GM20000 (cell line): ENCODE data around the gene CDK5.

Experiments
- DNase-seq: peaks from one replicate; pipeline ENCODE4 v3.0.0; 2012; ENCODE audit warnings: low spot score
- TF ChIP-seq, protein P1 (sequence below): IDR thresholded peaks from 2 replicates; pipeline ENCODE4 v1.5.1; 2012; ENCODE audit warnings: mild to moderate bottlenecking, control low read depth; ENCODE audit errors: extremely low read depth, missing control alignments

Gene CDK5

GRCh38 chr7:151075978-151076426 is 18.3 kb upstream of the CDK5 start:
- no peak for DNase-seq

GRCh38 chr7:151075662-151075971 is 17.9 kb upstream of the CDK5 start:
- TF ChIP-seq, protein P1, sequence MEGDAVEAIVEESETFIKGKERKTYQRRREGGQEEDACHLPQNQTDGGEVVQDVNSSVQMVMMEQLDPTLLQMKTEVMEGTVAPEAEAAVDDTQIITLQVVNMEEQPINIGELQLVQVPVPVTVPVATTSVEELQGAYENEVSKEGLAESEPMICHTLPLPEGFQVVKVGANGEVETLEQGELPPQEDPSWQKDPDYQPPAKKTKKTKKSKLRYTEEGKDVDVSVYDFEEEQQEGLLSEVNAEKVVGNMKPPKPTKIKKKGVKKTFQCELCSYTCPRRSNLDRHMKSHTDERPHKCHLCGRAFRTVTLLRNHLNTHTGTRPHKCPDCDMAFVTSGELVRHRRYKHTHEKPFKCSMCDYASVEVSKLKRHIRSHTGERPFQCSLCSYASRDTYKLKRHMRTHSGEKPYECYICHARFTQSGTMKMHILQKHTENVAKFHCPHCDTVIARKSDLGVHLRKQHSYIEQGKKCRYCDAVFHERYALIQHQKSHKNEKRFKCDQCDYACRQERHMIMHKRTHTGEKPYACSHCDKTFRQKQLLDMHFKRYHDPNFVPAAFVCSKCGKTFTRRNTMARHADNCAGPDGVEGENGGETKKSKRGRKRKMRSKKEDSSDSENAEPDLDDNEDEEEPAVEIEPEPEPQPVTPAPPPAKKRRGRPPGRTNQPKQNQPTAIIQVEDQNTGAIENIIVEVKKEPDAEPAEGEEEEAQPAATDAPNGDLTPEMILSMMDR, result no peak
- no peak for DNase-seq

More at GRCh38 chr7:151075978-151076426, 18.3 kb upstream of the CDK5 start:
- TF ChIP-seq, protein P1, result no peak

- no peak for DNase-seq
Measured at GRCh38 chr7:151074817-151075661, 17.3 kb upstream of the CDK5 start.

DNA sequence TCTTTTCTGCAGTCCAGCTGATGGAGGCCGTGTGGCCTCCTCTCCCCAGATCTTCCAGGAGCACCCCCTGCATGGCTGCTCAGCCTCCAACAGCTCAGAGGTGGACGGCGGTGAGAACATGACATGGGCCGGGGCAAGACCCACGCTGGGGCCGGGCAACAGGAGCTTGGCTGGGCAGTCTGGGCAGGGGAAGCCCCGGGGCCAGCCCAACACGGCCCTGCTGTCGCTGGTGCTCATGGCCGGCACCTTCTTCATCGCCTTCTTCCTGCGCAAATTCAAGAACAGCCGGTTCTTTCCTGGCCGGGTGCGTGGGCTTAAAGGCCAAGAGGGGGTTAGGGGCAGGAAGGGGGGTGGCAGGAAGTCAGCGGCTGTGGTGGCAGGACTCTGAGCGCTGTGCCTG is 16.3 kb upstream of the CDK5 start:
- DNase-seq, result no peak
- TF ChIP-seq, protein P1, result no peak

More at GRCh38 chr7:151074817-151075661, 17.3 kb upstream of the CDK5 start:
- TF ChIP-seq, protein P1, result no peak

GRCh38 chr7:151071032-151071866 is 13.6 kb upstream of the CDK5 start:
- TF ChIP-seq, protein P1, result no peak
- DNase-seq, result no peak

DNA sequence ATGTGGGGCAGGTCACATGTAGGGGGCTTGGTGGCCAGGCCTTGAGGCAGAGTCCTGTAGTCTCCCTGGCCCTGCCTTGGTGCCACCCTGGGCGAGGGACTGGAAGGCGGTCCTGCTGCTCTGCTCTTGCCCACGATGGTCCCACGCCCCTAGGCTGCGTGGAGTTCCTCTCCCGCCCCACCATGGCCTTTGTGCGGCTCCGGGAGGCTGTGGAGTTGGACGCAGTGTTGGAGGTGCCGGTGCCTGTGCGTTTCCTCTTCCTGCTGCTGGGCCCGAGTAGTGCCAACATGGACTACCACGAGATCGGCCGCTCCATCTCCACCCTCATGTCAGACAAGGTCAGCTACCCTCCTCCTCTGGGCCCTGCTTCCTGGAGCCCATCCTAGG is 12.9 kb upstream of the CDK5 start:
- TF ChIP-seq, protein P1, result no peak
- DNase-seq, result no peak
